H1 (cell line): ENCODE measurements around the gene ARFGEF3. TPM values are rescaled to one million over a fixed set of nuclear protein-coding genes. Genes with fewer than 3 reads are reported as not detected.

Source experiments
- CBX5 ChIP-seq: fragments of 300-800, 300-1000 bp; sonication (generic); IDR thresholded peaks from 2 replicates; pipeline ENCODE4 v1.7.1; 2016; ENCODE audit warnings: antibody characterized with exemption, low read length, low read depth
- CTBP2 ChIP-seq: IDR thresholded peaks from 2 replicates; pipeline ENCODE4 v1.7.0; 2011; ENCODE audit warnings: borderline replicate concordance, mild to moderate bottlenecking, moderate library complexity, mixed read lengths, low read length; ENCODE audit not compliant: insufficient read depth, insufficient read length
- POU5F1 ChIP-seq: IDR thresholded peaks from 2 replicates; pipeline ENCODE4 v1.6.1; 2011; ENCODE audit warnings: low read depth, mild to moderate bottlenecking, low read length, moderate library complexity
- RNF2 ChIP-seq: fragments of 200-900, 300-1000 bp; sonication (generic); IDR thresholded peaks from 2 replicates; pipeline ENCODE4 v1.7.1; 2016; ENCODE audit warnings: borderline replicate concordance, low read depth, mild to moderate bottlenecking, antibody characterized with exemption, low read length; ENCODE audit not compliant: poor library complexity, severe bottlenecking; ENCODE audit errors: missing control alignments
- SIN3A ChIP-seq, 2 experiments: IDR thresholded peaks in 1 of 2; conservative IDR thresholded peaks in 1 of 2; 2 replicates each; pipeline ENCODE4 v1.6.1; 2011 to 2012; ENCODE audit warnings: low read length in 2 of 2, improper control_type of control experiment in 1 of 2, low read depth in 1 of 2, mild to moderate bottlenecking in 1 of 2
- SP2 ChIP-seq: IDR thresholded peaks from 2 replicates; pipeline ENCODE4 v1.6.1; 2012; ENCODE audit warnings: mild to moderate bottlenecking, low read length, inconsistent platforms
- YY1 ChIP-seq: IDR thresholded peaks from 2 replicates; pipeline ENCODE4 v1.6.1; 2011; ENCODE audit warnings: low read depth, mild to moderate bottlenecking, low read length
- polyA plus RNA-seq, 7 experiments: library from polyadenylated mRNA; depleted of rRNA in 3 of 7; stranded (reverse) in 5 of 7; unstranded in 2 of 7; fragments of >200 nt in 5 of 7; fragments of 200-250 nt in 2 of 7; gene quantifications; 1 replicate in 5 of 7; 2 replicates in 1 of 7; 4 replicates in 1 of 7; pipeline versions ENCODE4 v1.2.1 to v1.2.3, GENCODE V29; 2011 to 2013; ENCODE audit warnings: missing spikeins in 2 of 7, mixed read lengths in 2 of 7
- total RNA-seq: library from RNA; stranded (reverse); fragmentation: NEBNext Ultra II Directional; extraction: Animal tissue kit (Norgen Biotek cat#: 25700); gene quantifications from 2 replicates; pipeline ENCODE4 v1.2.1, GENCODE V29; 2021

The ARFGEF3 gene
- total and polyA plus RNA-seq, 2 of the 8 experiments (the other 6 are each of a cell fraction or from before 2014, with no cell fraction given) = 5.8 to 23.2 TPM

DNA sequence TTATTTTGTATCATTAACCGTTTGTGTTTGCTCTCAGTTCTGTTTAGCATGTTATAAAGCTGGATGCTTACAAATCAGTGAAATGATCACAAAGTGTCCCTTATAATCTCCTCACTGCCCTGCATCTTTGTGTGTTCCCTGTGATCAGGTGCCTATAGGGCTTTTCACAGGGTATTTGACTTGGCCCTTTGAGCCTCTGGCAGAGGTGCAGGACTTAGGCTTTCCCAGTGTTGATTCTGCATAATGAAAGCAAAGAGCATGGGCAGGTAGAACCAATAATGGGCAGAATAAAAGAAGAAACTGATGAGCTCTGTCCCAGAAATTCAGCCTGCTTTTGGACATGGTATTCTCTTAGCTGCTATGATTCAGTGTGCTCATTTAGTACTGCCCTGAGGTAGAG is 73.5 kb downstream of the ARFGEF3 start (continued):
- TF ChIP-seq CTBP2 (no peak), CBX5 (no peak), SP2 (no peak), SIN3A (conservative IDR thresholded peaks at IDR 0.05 in 1 of 2, IDR thresholded peaks at IDR 0.05 in 1 of 2; ENCODE audit: low read depth in 1 of 2, low read length in 2 of 2) (no peak), RNF2 (no peak), YY1 (no peak), POU5F1 (no peak)
- TF ChIP-seq, all 59 proteins: peak for 0
